H1 (cell line): ENCODE measurements around the gene CDK8. TPM values are rescaled to one million over a fixed set of nuclear protein-coding genes. Genes with fewer than 3 reads are reported as not detected.
A peak's percentile ranks its signal among the peaks of the same experiment; 100 is the strongest.

Experiments
- CTCF ChIA-PET: fragments of 300-600 bp; sonication (Branson Sonifier 250); formaldehyde crosslinking; loops from one replicate; lab custom pipeline; 2021; ENCODE audit not compliant: partially characterized antibody; lab: Charles Lee
- POLR2A ChIA-PET: fragments of 300-600 bp; sonication (Branson Sonifier 250); formaldehyde crosslinking; loops from one replicate; lab custom pipeline; 2021; ENCODE audit warnings: inconsistent platforms; ENCODE audit not compliant: partially characterized antibody; lab: Charles Lee
- DNase-seq, 2 experiments: peaks; one replicate each; pipeline versions ENCODE4 v3.0.0 to v3.0.0-alpha.2; 2010 to 2022; ENCODE audit warnings: low spot score in 2 of 2, low read depth in 1 of 2, mixed read lengths in 1 of 2
- FAIRE-seq: peaks from 2 replicates; lab custom pipeline; 2011; peaks lifted over from hg19 to GRCh38; lab: Jason Lieb, UNC
- H2AFZ ChIP-seq: 2 replicates; pipeline ENCODE4 v1.8.1; 2012; ENCODE audit warnings: low read length, inconsistent platforms
- H2AK5ac ChIP-seq: 2 replicates; pipeline ENCODE4 v1.6.1; 2013; ENCODE audit warnings: low read depth, low read length
- H2BK120ac ChIP-seq: replicated peaks from 2 replicates; pipeline ENCODE3; 2013; ENCODE audit warnings: low read depth, low read length, inconsistent platforms
- H2BK12ac ChIP-seq: 2 replicates; pipeline ENCODE4 v1.6.1; 2013; ENCODE audit warnings: low read depth, low read length
- H2BK15ac ChIP-seq: 2 replicates; pipeline ENCODE4 v1.6.1; 2013; ENCODE audit warnings: low read length
- H2BK20ac ChIP-seq: 2 replicates; pipeline ENCODE4 v1.6.1; 2013; ENCODE audit warnings: low read length
- H2BK5ac ChIP-seq: 2 replicates; pipeline ENCODE4 v1.6.1; 2013; ENCODE audit warnings: low read depth, low read length
- H3K14ac ChIP-seq: 2 replicates; pipeline ENCODE4 v1.6.1; 2013; ENCODE audit warnings: inconsistent platforms; ENCODE audit not compliant: insufficient read length
- H3K18ac ChIP-seq: 2 replicates; pipeline ENCODE4 v1.6.1; 2013; ENCODE audit warnings: low read length; ENCODE audit errors: extremely low read depth
- H3K23ac ChIP-seq: 2 replicates; pipeline ENCODE4 v1.6.1; 2013; ENCODE audit warnings: inconsistent platforms; ENCODE audit not compliant: insufficient read length
- H3K23me2 ChIP-seq: 2 replicates; pipeline ENCODE4 v1.6.1; 2013; ENCODE audit warnings: low read depth, low read length
- H3K27ac ChIP-seq: 2 replicates; pipeline ENCODE4 v1.6.1; 2011; ENCODE audit warnings: low read depth, low read length, inconsistent platforms
- H3K27me3 ChIP-seq, 4 experiments: replicated peaks in 1 of 4; 1 replicate in 1 of 4; 2 replicates in 3 of 4; pipeline versions ENCODE4 v1.6.1 to v1.8.1; 2011 to 2013; ENCODE audit warnings: low read length in 3 of 4, mild to moderate bottlenecking in 3 of 4, inconsistent platforms in 2 of 4, mixed read lengths in 2 of 4, moderate library complexity in 1 of 4; ENCODE audit not compliant: control insufficient read depth in 3 of 4, insufficient read depth in 3 of 4; ENCODE audit errors: extremely low read depth in 1 of 4
- H3K36me3 ChIP-seq, 4 experiments: 2 replicates each; pipeline versions ENCODE4 v1.6.1 to v1.8.1; 2011 to 2013; ENCODE audit warnings: mild to moderate bottlenecking in 4 of 4, low read length in 3 of 4, moderate library complexity in 2 of 4, control low read depth in 1 of 4, inconsistent platforms in 1 of 4; ENCODE audit not compliant: insufficient read depth in 4 of 4, control insufficient read depth in 2 of 4
- H3K4ac ChIP-seq: replicated peaks from 2 replicates; pipeline ENCODE3; 2013; ENCODE audit warnings: low read length, low read depth, mixed read lengths, inconsistent platforms; ENCODE audit not compliant: insufficient read length
- H3K4me1 ChIP-seq, 4 experiments: replicated peaks in 1 of 4; 1 replicate in 1 of 4; 2 replicates in 3 of 4; pipeline versions ENCODE4 v1.6.1 to v1.8.1; 2011 to 2013; ENCODE audit warnings: low read length in 3 of 4, inconsistent platforms in 2 of 4, mixed read lengths in 1 of 4; ENCODE audit not compliant: insufficient read depth in 4 of 4, control insufficient read depth in 3 of 4
- H3K4me2 ChIP-seq, 2 experiments: 2 replicates each; pipeline versions ENCODE4 v1.6.1 to v1.8.1; 2011 to 2013; ENCODE audit warnings: low read depth in 2 of 2, low read length in 2 of 2, control low read depth in 1 of 2, inconsistent platforms in 1 of 2, mild to moderate bottlenecking in 1 of 2; ENCODE audit not compliant: insufficient read depth in 1 of 2
- H3K4me3 ChIP-seq, 4 experiments: fragments of 200-600, 300-600 bp in 1 of 4; sonication (generic), shearing (Covaris generic), sonication (Bioruptor Twin) in 1 of 4; 2 replicates each; pipeline versions ENCODE4 v1.5.1 to v1.8.1; 2011 to 2016; ENCODE audit warnings: low read length in 4 of 4, low read depth in 3 of 4, control low read depth in 2 of 4, inconsistent platforms in 2 of 4, mild to moderate bottlenecking in 2 of 4, mixed read lengths in 1 of 4, moderate library complexity in 1 of 4; ENCODE audit not compliant: insufficient read depth in 2 of 4; ENCODE audit errors: extremely low read depth in 1 of 4
- H3K56ac ChIP-seq: replicated peaks from 2 replicates; pipeline ENCODE3; 2013; ENCODE audit warnings: low read depth, mild to moderate bottlenecking, mixed read lengths, low read length, inconsistent platforms; ENCODE audit not compliant: insufficient read length
- H3K79me1 ChIP-seq: 2 replicates; pipeline ENCODE4 v1.6.1; 2013; ENCODE audit warnings: low read depth, low read length, control low read depth
- H3K79me2 ChIP-seq, 2 experiments: 2 replicates each; pipeline versions ENCODE4 v1.6.1 to v1.8.1; 2012 to 2013; ENCODE audit warnings: low read length in 2 of 2, mild to moderate bottlenecking in 2 of 2, inconsistent platforms in 1 of 2; ENCODE audit not compliant: insufficient read depth in 2 of 2, control insufficient read depth in 1 of 2
- H3K9ac ChIP-seq, 4 experiments: replicated peaks in 1 of 4; 1 replicate in 1 of 4; 2 replicates in 3 of 4; pipeline versions ENCODE4 v1.6.1 to v1.8.1; 2011 to 2013; ENCODE audit warnings: low read depth in 3 of 4, low read length in 3 of 4, control low read depth in 2 of 4, mild to moderate bottlenecking in 2 of 4, moderate library complexity in 2 of 4, inconsistent platforms in 1 of 4; ENCODE audit errors: extremely low read depth in 1 of 4
- H3K9me3 ChIP-seq, 2 experiments: 2 replicates each; pipeline versions ENCODE4 v1.6.1 to v1.8.1; 2012 to 2013; ENCODE audit warnings: mild to moderate bottlenecking in 2 of 2, moderate library complexity in 2 of 2, control low read depth in 1 of 2, inconsistent platforms in 1 of 2, low read depth in 1 of 2, low read length in 1 of 2, mixed read lengths in 1 of 2; ENCODE audit not compliant: insufficient read depth in 2 of 2
- H4K20me1 ChIP-seq, 2 experiments: replicated peaks in 1 of 2; 2 replicates each; pipeline versions ENCODE3 to v1.8.1; 2011 to 2013; ENCODE audit warnings: inconsistent platforms in 2 of 2, low read length in 2 of 2, mild to moderate bottlenecking in 1 of 2; ENCODE audit not compliant: insufficient read depth in 2 of 2, control insufficient read depth in 1 of 2
- H4K5ac ChIP-seq: 2 replicates; pipeline ENCODE4 v1.6.1; 2013; ENCODE audit warnings: low read length, low read depth, mixed read lengths, inconsistent platforms; ENCODE audit not compliant: insufficient read length
- H4K8ac ChIP-seq: 2 replicates; pipeline ENCODE4 v1.8.0; 2013; ENCODE audit warnings: mild to moderate bottlenecking, moderate library complexity, low read length, inconsistent platforms; ENCODE audit not compliant: insufficient read depth; ENCODE audit errors: extremely low read depth
- H4K91ac ChIP-seq: replicated peaks from 2 replicates; pipeline ENCODE3; 2013; ENCODE audit warnings: low read length, mixed read lengths, inconsistent platforms; ENCODE audit not compliant: insufficient read length
- BRCA1 ChIP-seq: IDR thresholded peaks from 2 replicates; pipeline ENCODE4 v1.6.1; 2012; ENCODE audit warnings: low read depth, low read length, improper control_type of control experiment
- CBX5 ChIP-seq: fragments of 300-800, 300-1000 bp; sonication (generic); IDR thresholded peaks from 2 replicates; pipeline ENCODE4 v1.7.1; 2016; ENCODE audit warnings: antibody characterized with exemption, low read length, low read depth
- EZH2 ChIP-seq: fragments of 200-600 bp; sonication (generic); IDR thresholded peaks from 2 replicates; pipeline ENCODE4 v1.7.1; 2012; ENCODE audit warnings: low read depth, mild to moderate bottlenecking, moderate library complexity, low read length, inconsistent platforms; ENCODE audit not compliant: severe bottlenecking
- GTF2F1 ChIP-seq: IDR thresholded peaks from 2 replicates; pipeline ENCODE4 v1.6.1; 2012; ENCODE audit warnings: low read depth, low read length, improper control_type of control experiment, borderline replicate concordance
- KDM5A ChIP-seq: fragments of 200-600 bp; IDR thresholded peaks from 2 replicates; pipeline ENCODE4 v1.7.1; 2012; ENCODE audit warnings: mild to moderate bottlenecking, low read length, inconsistent platforms, mixed read lengths
- NRF1 ChIP-seq: IDR thresholded peaks from 2 replicates; pipeline ENCODE4 v1.6.1; 2011; ENCODE audit warnings: mild to moderate bottlenecking, low read depth, low read length, improper control_type of control experiment
- POLR2A ChIP-seq, 2 experiments: IDR thresholded peaks; 1 replicate in 1 of 2; 2 replicates in 1 of 2; pipeline ENCODE4 v1.6.1; 2011; ENCODE audit warnings: low read depth in 2 of 2, low read length in 2 of 2, mild to moderate bottlenecking in 2 of 2; ENCODE audit errors: control extremely low read depth in 1 of 2
- RBBP5 ChIP-seq: IDR thresholded peaks from 2 replicates; pipeline ENCODE4 v1.7.1; 2012; ENCODE audit warnings: low read depth, mild to moderate bottlenecking, inconsistent platforms, low read length, moderate library complexity, borderline replicate concordance
- SIN3A ChIP-seq, 2 experiments: IDR thresholded peaks in 1 of 2; conservative IDR thresholded peaks in 1 of 2; 2 replicates each; pipeline ENCODE4 v1.6.1; 2011 to 2012; ENCODE audit warnings: low read length in 2 of 2, improper control_type of control experiment in 1 of 2, low read depth in 1 of 2, mild to moderate bottlenecking in 1 of 2
- SP2 ChIP-seq: IDR thresholded peaks from 2 replicates; pipeline ENCODE4 v1.6.1; 2012; ENCODE audit warnings: mild to moderate bottlenecking, low read length, inconsistent platforms
- SP4 ChIP-seq: IDR thresholded peaks from 2 replicates; pipeline ENCODE4 v1.6.1; 2012; ENCODE audit warnings: low read length, inconsistent platforms
- TAF7 ChIP-seq: optimal IDR thresholded peaks from 2 replicates; pipeline ENCODE3; 2011; ENCODE audit warnings: low read depth, mild to moderate bottlenecking, inconsistent platforms, low read length, moderate library complexity, borderline replicate concordance
- TCF12 ChIP-seq: IDR thresholded peaks from 2 replicates; pipeline ENCODE4 v1.6.1; 2011; ENCODE audit warnings: low read depth, mild to moderate bottlenecking, low read length
- TEAD4 ChIP-seq: IDR thresholded peaks from 2 replicates; pipeline ENCODE4 v1.6.1; 2012; ENCODE audit warnings: low read depth, low read length, inconsistent platforms, mixed read lengths
- WGBS, 2 experiments: shearing (Covaris generic) in 1 of 2; methylation state at CpG; one replicate each; pipeline versions ENCODE4 v1.1.6 to v1.1.7; 2013 to 2015; ENCODE audit warnings: low lambda C conversion rate in 2 of 2, mixed read lengths in 2 of 2, inconsistent platforms in 1 of 2, low coverage in 1 of 2, missing lambda C conversion rate in 1 of 2; ENCODE audit not compliant: insufficient replicate concordance in 2 of 2, insufficient coverage in 1 of 2, insufficient read length in 1 of 2; ENCODE audit errors: extremely low coverage in 1 of 2, missing lambda C conversion rate in 1 of 2; 5-methylcytosine and 5-hydroxymethylcytosine counted together
- polyA plus RNA-seq, 7 experiments: library from polyadenylated mRNA; depleted of rRNA in 3 of 7; stranded (reverse) in 5 of 7; unstranded in 2 of 7; fragments of >200 nt in 5 of 7; fragments of 200-250 nt in 2 of 7; gene quantifications; 1 replicate in 5 of 7; 2 replicates in 1 of 7; 4 replicates in 1 of 7; pipeline versions ENCODE4 v1.2.1 to v1.2.3, GENCODE V29; 2011 to 2013; ENCODE audit warnings: missing spikeins in 2 of 7, mixed read lengths in 2 of 7
- total RNA-seq: library from RNA; stranded (reverse); fragmentation: NEBNext Ultra II Directional; extraction: Animal tissue kit (Norgen Biotek cat#: 25700); gene quantifications from 2 replicates; pipeline ENCODE4 v1.2.1, GENCODE V29; 2021
- TF ChIP-seq, protein P1 (sequence below): IDR thresholded peaks from 2 replicates; pipeline ENCODE4 v1.6.1; 2012; ENCODE audit warnings: inconsistent platforms

Gene CDK8
- total and polyA plus RNA-seq, 2 of the 8 experiments (the other 6 are each of a cell fraction or from before 2014, with no cell fraction given): 22.1 to 25.6 TPM

DNA sequence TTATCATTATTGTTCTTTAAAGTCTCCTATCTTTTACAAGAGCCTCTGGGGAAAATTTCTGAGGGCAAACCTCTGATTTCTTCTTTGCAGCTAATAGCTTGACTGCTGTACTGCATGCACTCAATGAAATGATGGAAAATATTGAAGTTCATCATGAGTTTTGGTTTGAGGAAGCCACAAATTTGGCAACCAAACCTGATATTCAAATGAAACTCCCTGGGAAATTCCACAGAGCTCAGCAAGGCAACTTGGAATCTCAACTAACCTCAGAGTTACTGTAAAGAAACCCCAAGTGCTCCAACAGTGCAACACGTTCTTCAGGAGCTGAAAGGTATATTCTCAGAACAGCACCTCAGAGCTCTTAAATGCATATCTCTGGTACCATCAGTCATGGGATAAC is 17.6 kb upstream of the CDK8 start:
- Histone ChIP-seq H3K23me2 (no peaks in the 10 kb centered on the region), H2AK5ac (0 out of 2 replicates have a peak overlapping the region, but pooled peaks have one; percentile 26), H2BK20ac (no peak overlapping the region), H3K4me1 (no peaks in the 10 kb centered on the region), H3K18ac (no peak overlapping the region), H3K4ac (no peak overlapping the region), H3K79me1 (no peaks in the 10 kb centered on the region), H4K20me1 (no peaks in the 10 kb centered on the region), H3K36me3 (no peaks in the 10 kb centered on the region), H2BK12ac (no peak overlapping the region), H3K27me3 (no peaks in the 10 kb centered on the region), H3K23ac (no peak overlapping the region), H3K4me3 (no peak overlapping the region), H3K56ac (no peak overlapping the region), H3K79me2 (no peaks in the 10 kb centered on the region), H2BK120ac (no peak overlapping the region), H3K27ac (no peak overlapping the region), H2BK5ac (no peak overlapping the region), H3K14ac (no peak overlapping the region), H3K9me3 (no peaks in the 10 kb centered on the region), H3K4me2 (no peak overlapping the region), H2BK15ac (no peak overlapping the region), H3K9ac (no peak overlapping the region), H4K91ac (no peak overlapping the region), H4K5ac (no peak overlapping the region), H2AFZ (no peak overlapping the region; the same call in 1 of the 2 replicates), H4K8ac (no peak overlapping the region)
- DNase-seq (no peak), FAIRE-seq (no peak)
- POLR2A ChIA-PET: interaction anchor here (1.2 to 2.2 kb wide), 2 partner anchors 11 to 14 kb away, joined by 3 to 7 read pairs; partner anchors contain the start of gene RNF6
- CTCF ChIA-PET: interaction anchor here (1.4 to 1.5 kb wide), 2 partner anchors 49 to 51 kb away, joined by 4 to 5 read pairs; no protein-coding TSS in a partner anchor
- WGBS, 2 experiments: 77% methylated on average over 1 of the region's 1 CpG; no CpG with 5 or more reads in 1 of the 2 experiments
- TF ChIP-seq TCF12 (no peak), SP2 (no peak), RBBP5 (no peak), SIN3A (conservative IDR thresholded peaks at IDR 0.05 in 1 of 2, IDR thresholded peaks at IDR 0.05 in 1 of 2; ENCODE audit: low read depth in 1 of 2, low read length in 2 of 2) (no peak), TAF7 (no peak), BRCA1 (no peak), TEAD4 (no peak), CBX5 (no peak), NRF1 (no peak), KDM5A (no peak), SP4 (no peak), POLR2A (IDR thresholded peaks at IDR 0.05; ENCODE audit: control extremely low read depth in 1 of 2, low read depth in 2 of 2, low read length in 2 of 2) (no peak), GTF2F1 (no peak), EZH2 (no peak)
- TF ChIP-seq, protein P1, sequence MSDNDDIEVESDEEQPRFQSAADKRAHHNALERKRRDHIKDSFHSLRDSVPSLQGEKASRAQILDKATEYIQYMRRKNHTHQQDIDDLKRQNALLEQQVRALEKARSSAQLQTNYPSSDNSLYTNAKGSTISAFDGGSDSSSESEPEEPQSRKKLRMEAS: no peak
